ENCODE results near the gene TTLL3. TPM values are rescaled to one million over a fixed set of nuclear protein-coding genes. Genes with fewer than 3 reads are reported as not detected.
"Not testable (repeated sequence)": the region's sequence is repeated elsewhere in the genome, so short reads cannot be mapped to it uniquely, and the experiment has no call there.

The TTLL3 gene
- total and polyA plus RNA-seq, 2 of the 4 experiments (the other 2 are of a cell fraction) = 6.8 to 43.4 TPM

- POLR2A ChIA-PET (ENCODE audit: unreplicated experiment); H4K5ac ChIP-seq (ENCODE audit: low read depth, low read length); H2BK15ac ChIP-seq (ENCODE audit: low read depth, low read length); intact Hi-C loops (cut with micrococcal nuclease); H3K56ac ChIP-seq (ENCODE audit: extremely low read depth, insufficient read depth, low read length); H3K4me2 ChIP-seq (ENCODE audit: low read depth, low read length); H3K4me1 ChIP-seq (ENCODE audit: control insufficient read depth, insufficient read depth, low read length); H3K4ac ChIP-seq (ENCODE audit: low read depth, low read length); H4K20me1 ChIP-seq (ENCODE audit: insufficient read depth, low read length); H2AK9ac ChIP-seq (replicated peaks; ENCODE audit: low read depth, low read length, poor library complexity); H2AFZ ChIP-seq (replicated peaks; ENCODE audit: low read length, poor library complexity); DNase-seq; ATAC-seq (ENCODE audit: low read depth); H3K4me3 ChIP-seq (ENCODE audit: insufficient read depth, low read depth, low read length); in situ Hi-C loops (cut with MboI; ENCODE audit: low sequenced_read_pairs); H2AK5ac ChIP-seq (ENCODE audit: low read depth, low read length); H3K9ac ChIP-seq (ENCODE audit: low read depth, low read length); H3K27me3 ChIP-seq (ENCODE audit: control insufficient read depth, insufficient read depth, low read length); H2BK20ac ChIP-seq (ENCODE audit: low read depth, low read length); H3K23ac ChIP-seq (ENCODE audit: low read depth, low read length); H2BK120ac ChIP-seq (ENCODE audit: low read depth, low read length); H2BK5ac ChIP-seq (ENCODE audit: low read depth, low read length, poor library complexity, severe bottlenecking); H4K91ac ChIP-seq (ENCODE audit: insufficient read depth, low read depth, low read length); dilution Hi-C loops (cut with HindIII; ENCODE audit: low sequenced_read_pairs, unreplicated experiment); BruUV-seq (replicated peaks); H3K9me1 ChIP-seq (ENCODE audit: insufficient read depth, low read length); H3K14ac ChIP-seq (replicated peaks; ENCODE audit: low read depth, low read length); H4K8ac ChIP-seq (ENCODE audit: low read depth in 2 of 2, low read length in 2 of 2); H3K9me3 ChIP-seq (ENCODE audit: control insufficient read depth, insufficient read depth, low read length); H3K79me1 ChIP-seq (ENCODE audit: low read depth in 1 of 2, low read length in 2 of 2); H3K36me3 ChIP-seq (ENCODE audit: control insufficient read depth, insufficient read depth, low read length); H3K27ac ChIP-seq (ENCODE audit: insufficient read depth, low read length); H3K18ac ChIP-seq (ENCODE audit: low read depth, low read length): not testable (repeated sequence)
- no CpG with 5 or more reads among the region's 11 CpGs for WGBS, 2 experiments (ENCODE audit: extremely low coverage in 2 of 2, insufficient read length in 1 of 2)
- CTCF ChIA-PET = interaction anchor here (1.1 kb wide), 1 partner anchor 11 kb away, joined by 3 read pairs; the partner anchor contains the start of gene RPUSD3
Measured at GRCh38 chr3:9854291-9854940, 44.4 kb downstream of the TTLL3 start.
